Prostate gland (tissue), 2 donors: ENCODE results near the gene ARPC1A. TPM values are rescaled to one million over a fixed set of nuclear protein-coding genes. Genes with fewer than 3 reads are reported as not detected.

Experiments
- DNase-seq: peaks from one replicate; pipeline ENCODE4 v3.0.0-alpha.2; 2019; ENCODE audit warnings: low spot score
- H3K27ac ChIP-seq, 2 donors: fragments of 200-600 bp; sonication (generic); 2 replicates each; pipeline ENCODE4 v1.5.1; 2017 to 2019
- H3K27me3 ChIP-seq: fragments of 200-600 bp; sonication (generic); replicated peaks from 2 replicates; pipeline ENCODE4 v1.5.1; 2019; ENCODE audit not compliant: insufficient read depth
- H3K36me3 ChIP-seq, 2 donors: fragments of 200-600 bp; sonication (generic); 1 replicate in 1 of 2; 2 replicates in 1 of 2; pipeline versions ENCODE4 v1.5.1 to v1.8.1; 2017 to 2019
- H3K4me1 ChIP-seq: fragments of 200-600 bp; sonication (generic); replicated peaks from 2 replicates; pipeline ENCODE4 v1.5.1; 2019
- H3K4me3 ChIP-seq, 2 donors: fragments of 200-600 bp; sonication (generic); 2 replicates each; pipeline ENCODE4 v1.5.1; 2017 to 2019
- H3K9me3 ChIP-seq: fragments of 200-600 bp; sonication (generic); 2 replicates; pipeline ENCODE4 v1.5.1; 2017
- POLR2A ChIP-seq: fragments of 450-650 bp; IDR thresholded peaks from one replicate; pipeline ENCODE4 v1.6.1; 2016; ENCODE audit warnings: antibody characterized with exemption, mild to moderate bottlenecking
- POLR2AphosphoS5 ChIP-seq: sonication (generic); formaldehyde crosslinking; IDR thresholded peaks from one replicate; pipeline ENCODE4 v1.6.1; 2017; ENCODE audit warnings: antibody characterized with exemption
- WGBS: methylation state at CpG from one replicate; pipeline ENCODE4 v1.1.5; 2018; 5-methylcytosine and 5-hydroxymethylcytosine counted together
- intact Hi-C: fragments of 100-400 bp; cut with DNase I; formaldehyde crosslinking; loops from one replicate; pipeline ENCODE4 v1.14.2; 2022
- total RNA-seq, 2 donors: library from RNA; depleted of rRNA; stranded (reverse); fragments of >200 nt; gene quantifications; one replicate each; pipeline ENCODE4 v1.1.0, GENCODE V29; 2016
- TF ChIP-seq, protein P1 (sequence below), 4 experiments: fragments of 200-600 bp in 2 of 4; fragments of 450-650 bp in 2 of 4; sonication (generic) in 2 of 4; IDR thresholded peaks; 1 replicate in 3 of 4; 2 replicates in 1 of 4; pipeline ENCODE4 v1.5.1; 2016 to 2019; ENCODE audit warnings: antibody characterized with exemption in 4 of 4, mild to moderate bottlenecking in 2 of 4, moderate library complexity in 2 of 4

ARPC1A gene
- total RNA-seq, 2 donors from 2014 or later, result 119 to 136 TPM

DNA sequence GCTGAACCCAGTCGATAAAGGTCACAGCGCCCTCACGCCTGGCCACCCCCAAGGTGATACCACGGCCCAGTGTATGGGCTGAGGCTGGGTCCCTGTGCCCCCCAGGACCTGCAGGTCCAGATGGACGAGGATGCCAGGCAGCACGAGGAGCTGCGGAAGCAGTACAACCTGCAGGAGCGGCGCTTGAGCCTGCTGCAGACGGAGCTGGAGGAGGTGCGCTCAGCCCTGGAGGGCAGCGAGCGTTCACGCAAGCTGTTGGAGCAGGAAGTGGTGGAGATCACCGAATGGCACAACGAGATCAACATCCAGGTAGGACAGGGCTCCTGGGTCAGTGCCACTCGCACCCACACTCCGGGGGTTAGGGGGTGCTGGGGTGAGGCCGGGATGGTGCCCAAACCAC is 24.2 kb upstream of the ARPC1A start:
- H3K27ac ChIP-seq, result no peak overlapping the region
- TF ChIP-seq, protein P1, sequence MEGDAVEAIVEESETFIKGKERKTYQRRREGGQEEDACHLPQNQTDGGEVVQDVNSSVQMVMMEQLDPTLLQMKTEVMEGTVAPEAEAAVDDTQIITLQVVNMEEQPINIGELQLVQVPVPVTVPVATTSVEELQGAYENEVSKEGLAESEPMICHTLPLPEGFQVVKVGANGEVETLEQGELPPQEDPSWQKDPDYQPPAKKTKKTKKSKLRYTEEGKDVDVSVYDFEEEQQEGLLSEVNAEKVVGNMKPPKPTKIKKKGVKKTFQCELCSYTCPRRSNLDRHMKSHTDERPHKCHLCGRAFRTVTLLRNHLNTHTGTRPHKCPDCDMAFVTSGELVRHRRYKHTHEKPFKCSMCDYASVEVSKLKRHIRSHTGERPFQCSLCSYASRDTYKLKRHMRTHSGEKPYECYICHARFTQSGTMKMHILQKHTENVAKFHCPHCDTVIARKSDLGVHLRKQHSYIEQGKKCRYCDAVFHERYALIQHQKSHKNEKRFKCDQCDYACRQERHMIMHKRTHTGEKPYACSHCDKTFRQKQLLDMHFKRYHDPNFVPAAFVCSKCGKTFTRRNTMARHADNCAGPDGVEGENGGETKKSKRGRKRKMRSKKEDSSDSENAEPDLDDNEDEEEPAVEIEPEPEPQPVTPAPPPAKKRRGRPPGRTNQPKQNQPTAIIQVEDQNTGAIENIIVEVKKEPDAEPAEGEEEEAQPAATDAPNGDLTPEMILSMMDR (IDR thresholded peaks at IDR 0.05), result no peak
- TF ChIP-seq POLR2A, result no peak
- TF ChIP-seq POLR2AphosphoS5, result no peak
- H3K4me3 ChIP-seq, result no peak overlapping the region
- no peaks in the 10 kb centered on the region for H3K36me3 ChIP-seq
- DNase-seq, result no peak
- H3K27me3 ChIP-seq, result no peaks in the 10 kb centered on the region
- WGBS, result 86% methylated on average over 19 of the region's 19 CpGs
- H3K9me3 ChIP-seq, result no peaks in the 10 kb centered on the region
- intact Hi-C loops, result no loop called here
- no peaks in the 10 kb centered on the region for H3K4me1 ChIP-seq

DNA sequence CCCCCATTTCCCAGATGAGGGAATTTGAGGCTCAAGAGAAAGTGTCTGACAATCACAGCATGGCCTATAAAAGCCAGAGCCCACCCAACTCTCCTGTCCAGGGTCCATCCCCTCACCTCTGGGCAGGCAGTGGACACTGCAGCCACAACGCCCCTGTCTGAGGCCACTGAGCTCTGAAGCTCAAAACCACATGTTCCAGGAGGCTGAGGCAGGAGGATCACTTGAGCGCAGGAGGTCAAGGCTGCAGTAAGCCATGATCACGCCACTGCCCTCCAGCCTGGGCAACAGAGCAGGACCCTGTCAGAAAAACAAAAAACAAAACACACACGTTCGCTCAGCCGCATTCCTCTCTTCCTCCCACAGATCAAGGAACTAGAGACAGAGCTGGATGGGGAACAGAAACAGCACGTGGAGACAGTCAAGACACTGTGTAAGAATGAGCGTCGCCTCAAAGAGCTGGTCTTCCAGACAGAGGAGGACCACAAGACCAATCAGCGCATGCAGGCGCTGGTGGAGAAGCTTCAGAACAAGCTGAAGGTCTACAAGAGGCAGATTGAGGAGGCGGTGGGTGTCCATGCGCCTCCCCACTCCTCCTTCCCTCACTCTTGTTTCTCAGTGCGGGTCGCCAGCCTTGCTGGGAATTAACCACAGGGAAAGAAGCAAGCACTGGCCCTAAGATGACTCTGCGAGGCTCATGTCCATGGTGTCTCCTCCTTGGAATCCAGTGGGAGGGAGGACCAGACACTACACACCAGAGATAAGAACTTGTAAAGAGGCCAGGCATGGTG is 20.0 kb upstream of the ARPC1A start:
- WGBS, result 84% methylated on average over 16 of the region's 16 CpGs
- Histone ChIP-seq H3K9me3 (no peaks in the 10 kb centered on the region), H3K27me3 (no peaks in the 10 kb centered on the region), H3K27ac (no peak overlapping the region), H3K4me1 (no peaks in the 10 kb centered on the region), H3K4me3 (no peak overlapping the region), H3K36me3 (no peaks in the 10 kb centered on the region)
- intact Hi-C loops, result no loop called here
- no peak for TF ChIP-seq POLR2AphosphoS5
- TF ChIP-seq, protein P1 (IDR thresholded peaks at IDR 0.05), result no peak
- no peak for TF ChIP-seq POLR2A
- no peak for DNase-seq

DNA sequence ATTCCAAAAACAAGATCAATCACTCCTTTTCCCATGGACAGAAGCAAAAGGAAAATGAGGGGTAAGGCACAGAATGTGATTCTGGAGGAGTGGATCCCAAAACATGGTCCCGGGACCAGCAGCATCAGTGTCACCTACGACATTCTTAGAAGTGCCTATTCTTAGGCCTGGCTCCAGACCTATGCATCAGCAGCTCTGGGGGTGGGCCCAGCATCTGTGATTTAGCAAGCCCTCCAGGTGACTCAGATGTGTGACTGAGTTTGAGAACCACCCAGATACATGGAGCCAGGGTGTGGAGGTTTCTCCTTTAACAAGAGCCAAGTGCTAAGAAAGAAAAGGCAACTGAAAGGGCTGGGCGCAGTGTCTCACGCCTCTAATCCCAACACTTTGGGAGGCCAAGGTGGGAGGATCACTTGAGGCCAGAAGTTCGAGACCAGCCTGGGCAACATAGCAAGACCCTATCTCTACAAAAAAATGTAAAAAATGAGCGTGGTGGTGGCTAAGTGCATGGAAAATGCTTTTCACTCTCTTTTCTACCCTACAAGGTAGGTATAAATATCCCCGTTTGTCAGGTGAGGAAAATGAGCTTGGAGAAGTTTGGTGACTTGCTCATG is 17.1 kb upstream of the ARPC1A start:
- Histone ChIP-seq H3K36me3 (no peaks in the 10 kb centered on the region), H3K9me3 (no peaks in the 10 kb centered on the region), H3K4me1 (no peaks in the 10 kb centered on the region), H3K4me3 (no peak overlapping the region), H3K27ac (no peak overlapping the region), H3K27me3 (no peaks in the 10 kb centered on the region)
- no peak for DNase-seq
- TF ChIP-seq POLR2A (no peak), POLR2AphosphoS5 (no peak)
- TF ChIP-seq, protein P1 (IDR thresholded peaks at IDR 0.05), result no peak
- intact Hi-C loops, result no loop called here
- WGBS, result 94% methylated on average over 7 of the region's 7 CpGs

DNA sequence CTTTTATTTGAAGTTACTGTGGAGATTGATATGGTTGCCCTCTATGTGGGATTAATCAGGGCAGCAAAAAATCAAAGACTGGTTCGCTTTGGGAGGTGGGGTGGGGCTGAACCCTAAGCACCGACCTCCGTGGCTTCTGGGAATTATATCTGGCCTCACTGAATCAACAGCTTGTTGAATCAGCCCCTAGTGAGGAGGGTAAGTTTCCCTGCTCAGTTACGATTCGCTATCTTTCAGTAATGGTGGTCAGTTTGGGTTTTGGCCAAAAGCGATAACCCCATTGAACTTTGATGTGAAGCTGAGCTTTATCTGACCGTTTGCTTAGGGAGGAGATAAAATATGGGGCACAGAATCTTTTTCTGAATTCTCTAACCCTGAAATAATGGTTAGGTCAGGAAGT is 16.6 kb upstream of the ARPC1A start:
- H3K27ac ChIP-seq, result no peak overlapping the region
- intact Hi-C loops, result no loop called here
- WGBS, result 94% methylated on average over 7 of the region's 7 CpGs
- H3K27me3 ChIP-seq, result no peaks in the 10 kb centered on the region
- no peak overlapping the region for H3K4me3 ChIP-seq
- H3K4me1 ChIP-seq, result no peaks in the 10 kb centered on the region
- DNase-seq, result no peak
- H3K9me3 ChIP-seq, result no peaks in the 10 kb centered on the region
- no peaks in the 10 kb centered on the region for H3K36me3 ChIP-seq
- TF ChIP-seq POLR2AphosphoS5 (no peak), POLR2A (no peak)
- TF ChIP-seq, protein P1 (IDR thresholded peaks at IDR 0.05), result no peak

DNA sequence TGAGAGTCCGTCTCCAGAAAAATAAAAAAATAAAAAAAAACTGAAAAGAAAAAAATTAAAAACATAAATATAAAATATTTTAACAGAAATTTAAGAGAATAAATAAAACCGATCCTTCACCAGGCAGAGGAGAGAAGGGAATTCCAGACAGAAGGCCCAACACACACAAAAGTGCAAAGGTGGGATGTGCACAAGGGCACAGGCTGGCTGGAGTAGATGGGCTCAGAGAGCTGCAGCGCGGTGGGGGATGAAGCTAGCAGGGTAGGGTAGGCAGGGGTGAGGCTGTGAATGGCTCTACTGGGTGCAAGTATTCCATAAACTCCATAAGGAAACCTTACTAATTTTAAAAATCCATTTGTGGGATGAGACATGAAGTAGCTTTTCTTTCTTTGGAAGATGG is 15.7 kb upstream of the ARPC1A start:
- Histone ChIP-seq H3K27me3 (no peaks in the 10 kb centered on the region), H3K9me3 (no peaks in the 10 kb centered on the region), H3K4me3 (no peak overlapping the region), H3K4me1 (no peaks in the 10 kb centered on the region), H3K27ac (no peak overlapping the region), H3K36me3 (no peaks in the 10 kb centered on the region)
- no peak for DNase-seq
- TF ChIP-seq, protein P1 (IDR thresholded peaks at IDR 0.05), result no peak
- TF ChIP-seq POLR2A, result no peak
- no peak for TF ChIP-seq POLR2AphosphoS5
- 95% methylated on average over 4 of the region's 4 CpGs for WGBS
- intact Hi-C loops, result loop anchor here (5.0 kb wide), 1 partner anchor 163 kb away; no protein-coding TSS in a partner anchor
